ENCODE results near the gene RNF14. TPM values are rescaled to one million over a fixed set of nuclear protein-coding genes. Genes with fewer than 3 reads are reported as not detected.

RNF14 gene
- polyA plus RNA-seq, 1 of the 3 experiments (the other 2 are of a cell fraction): 24.5 TPM

- Histone ChIP-seq H3K36me3 (replicated peaks in 1 of 2; ENCODE audit: control insufficient read depth in 1 of 2, insufficient read depth in 2 of 2, low read length in 1 of 2) (peaks cover 51 to 81% of the 10 kb centered on the region in 2 experiments), H3K4me2 (no peak overlapping the region), H3K27me3 (ENCODE audit: insufficient read depth) (no peaks in the 10 kb centered on the region), H3K9me3 (no peaks in the 10 kb centered on the region), H4K20me1 (ENCODE audit: insufficient read depth) (no peaks in the 10 kb centered on the region), H3K9me2 (no peaks in the 10 kb centered on the region), H3K4me1 (ENCODE audit: control insufficient read depth in 1 of 2, insufficient read depth in 2 of 2, low read depth in 1 of 2, low read length in 1 of 2) (peaks cover 0 to 10% of the 10 kb centered on the region in 2 experiments; a peak in 2 of 4 replicates), H3K4me3 (ENCODE audit: low read depth in 2 of 2, low read length in 1 of 2) (no peak overlapping the region), H3K79me2 (ENCODE audit: insufficient read depth) (peaks cover 10% of the 10 kb centered on the region), H2AFZ (ENCODE audit: low read depth) (no peak overlapping the region), H3F3A (replicated peaks; ENCODE audit: insufficient read depth) (no peaks in the 10 kb centered on the region), H3K27ac (ENCODE audit: low read depth in 2 of 2, low read length in 1 of 2) (no peak overlapping the region), H3K9ac (no peak overlapping the region)
- TF ChIP-seq JUND (IDR thresholded peaks at IDR 0.05): no peak
- TF ChIP-seq SMC3 (IDR thresholded peaks at IDR 0.05; ENCODE audit: low read depth, low read length): no peak
- TF ChIP-seq MAX (IDR thresholded peaks at IDR 0.05; ENCODE audit: low read depth): no peak
- no peak for TF ChIP-seq USF2 (IDR thresholded peaks at IDR 0.05; ENCODE audit: borderline replicate concordance, low read depth, low read length)
- TF ChIP-seq MEF2A (IDR thresholded peaks at IDR 0.05; ENCODE audit: borderline replicate concordance, low read depth): no peak
- no peak for TF ChIP-seq POLR2AphosphoS5 (IDR thresholded peaks at IDR 0.05; ENCODE audit: low read depth, low read length)
- no peak for TF ChIP-seq EZH2phosphoT487 (IDR thresholded peaks at IDR 0.05; ENCODE audit: borderline replicate concordance, low read depth)
- no peak for TF ChIP-seq USF1 (IDR thresholded peaks at IDR 0.05; ENCODE audit: borderline replicate concordance, low read depth)
- 97% methylated on average over 19 of the region's 19 CpGs for WGBS (ENCODE audit: low lambda C conversion rate)
- DNase-seq: no peak
- ChIA-PET CTCF (interaction anchor here (0.9 to 20.3 kb wide), 5 partner anchors 13 to 287 kb away, joined by 3 to 256 read pairs (median 3); partner anchors contain the start of genes PCDH12 and RNF14), POLR2A (interaction anchor here (0.7 kb wide), 1 partner anchor 13 kb away, joined by 3 read pairs; no protein-coding TSS in a partner anchor)
These were observed 39.4 kb upstream of the RNF14 start for GRCh38 chr5:141929398-141930058.

- Histone ChIP-seq H4K20me1 (ENCODE audit: insufficient read depth) (no peaks in the 10 kb centered on the region), H3K27me3 (ENCODE audit: insufficient read depth) (no peaks in the 10 kb centered on the region), H3K36me3 (replicated peaks in 1 of 2; ENCODE audit: control insufficient read depth in 1 of 2, insufficient read depth in 2 of 2, low read length in 1 of 2) (peaks cover 48 to 87% of the 10 kb centered on the region in 2 experiments)
- no peak for TF ChIP-seq CHD2 (IDR thresholded peaks at IDR 0.05; ENCODE audit: low read length, partially characterized antibody)
- no peak for TF ChIP-seq RXRA (IDR thresholded peaks at IDR 0.05; ENCODE audit: borderline replicate concordance, low read depth)
- no peak for TF ChIP-seq TEAD4 (IDR thresholded peaks at IDR 0.05; ENCODE audit: borderline replicate concordance, insufficient read depth)
- TF ChIP-seq SMC3 (IDR thresholded peaks at IDR 0.05; ENCODE audit: low read depth, low read length): no peak
- TF ChIP-seq NFIC (IDR thresholded peaks at IDR 0.05; ENCODE audit: borderline replicate concordance): no peak
- no peak for TF ChIP-seq RFX5 (IDR thresholded peaks at IDR 0.05; ENCODE audit: low read length)
- TF ChIP-seq ELF1 (IDR thresholded peaks at IDR 0.05): no peak
- TF ChIP-seq NRF1 (IDR thresholded peaks at IDR 0.05; ENCODE audit: low read depth, low read length): no peak
- no peak for TF ChIP-seq MAX (IDR thresholded peaks at IDR 0.05; ENCODE audit: low read depth)
- no peak for TF ChIP-seq GATA2 (CRISPR knock-in tag; IDR thresholded peaks at IDR 0.05)
- TF ChIP-seq PBX3 (IDR thresholded peaks at IDR 0.05): no peak
- TF ChIP-seq POLR2AphosphoS5 (IDR thresholded peaks at IDR 0.05; ENCODE audit: low read depth, low read length): no peak
- no peak for TF ChIP-seq CTCF (IDR thresholded peaks at IDR 0.05)
- no peak for TF ChIP-seq MXI1 (IDR thresholded peaks at IDR 0.05; ENCODE audit: low read depth, low read length)
- TF ChIP-seq USF1 (IDR thresholded peaks at IDR 0.05; ENCODE audit: borderline replicate concordance, low read depth): no peak
These were observed 37.2 kb upstream of the RNF14 start for GRCh38 chr5:141931694-141932093.

More at GRCh38 chr5:141931694-141932093, 37.2 kb upstream of the RNF14 start:
- Histone ChIP-seq H3F3A (replicated peaks; ENCODE audit: insufficient read depth) (no peaks in the 10 kb centered on the region), H3K27ac (ENCODE audit: low read depth in 2 of 2, low read length in 1 of 2) (no peak overlapping the region), H3K79me2 (ENCODE audit: insufficient read depth) (no peaks in the 10 kb centered on the region; the same call in 1 of the 2 replicates), H3K4me3 (ENCODE audit: low read depth in 2 of 2, low read length in 1 of 2) (no peak overlapping the region), H2AFZ (ENCODE audit: low read depth) (no peak overlapping the region), H3K4me1 (ENCODE audit: control insufficient read depth in 1 of 2, insufficient read depth in 2 of 2, low read depth in 1 of 2, low read length in 1 of 2) (peaks cover 0 to 18% of the 10 kb centered on the region in 2 experiments; a peak in 2 of 4 replicates), H3K9me2 (no peaks in the 10 kb centered on the region), H3K4me2 (no peak overlapping the region), H3K9me3 (no peaks in the 10 kb centered on the region), H3K9ac (no peak overlapping the region)
- ChIA-PET POLR2A (no interaction called here), CTCF (interaction anchor here (1.4 to 20.3 kb wide), 3 partner anchors 8 to 27 kb away, joined by 3 to 256 read pairs (median 4); partner anchors contain the start of genes DELE1 and PCDH12)
- DNase-seq: no peak
- 97% methylated on average over 5 of the region's 5 CpGs for WGBS (ENCODE audit: low lambda C conversion rate)

Measured in SK-N-SH (cell line).